Keratinocyte (primary cell): ENCODE results near the gene ZFYVE21. TPM values are rescaled to one million over a fixed set of nuclear protein-coding genes. Genes with fewer than 3 reads are reported as not detected.

Experiments
- DNase-seq: peaks from one replicate; pipeline ENCODE4 v3.0.0-alpha.2; 2011; ENCODE audit warnings: low read depth, missing footprints, low spot score
- FAIRE-seq: peaks from 2 replicates; lab custom pipeline; 2011; peaks lifted over from hg19 to GRCh38; lab: Jason Lieb, UNC
- H2AFZ ChIP-seq: 2 replicates; pipeline ENCODE4 v1.6.0; 2012; ENCODE audit warnings: low read length, control low read depth, inconsistent platforms; ENCODE audit not compliant: control insufficient read depth
- H3K27ac ChIP-seq: 2 replicates; pipeline ENCODE4 v1.5.1; 2011; ENCODE audit warnings: low read length; ENCODE audit not compliant: control insufficient read depth, insufficient read depth
- H3K27me3 ChIP-seq: 3 replicates; pipeline ENCODE4 v1.6.0; 2011; ENCODE audit warnings: low read length; ENCODE audit not compliant: control insufficient read depth, insufficient read depth; ENCODE audit errors: extremely low read depth
- H3K36me3 ChIP-seq, 2 experiments: 2 replicates in 1 of 2; 3 replicates in 1 of 2; pipeline ENCODE4 v1.5.1; 2011; ENCODE audit warnings: low read length in 2 of 2, mild to moderate bottlenecking in 1 of 2; ENCODE audit not compliant: control insufficient read depth in 2 of 2, insufficient read depth in 2 of 2; ENCODE audit errors: extremely low read depth in 1 of 2
- H3K4me1 ChIP-seq: 3 replicates; pipeline ENCODE4 v1.5.1; 2011; ENCODE audit warnings: low read length; ENCODE audit not compliant: control insufficient read depth, insufficient read depth; ENCODE audit errors: extremely low read depth
- H3K4me2 ChIP-seq: 3 replicates; pipeline ENCODE4 v1.6.0; 2011; ENCODE audit warnings: low read depth, low read length; ENCODE audit not compliant: control insufficient read depth, insufficient read depth; ENCODE audit errors: extremely low read depth
- H3K4me3 ChIP-seq, 3 experiments: fragments of 200-600 bp in 1 of 3; sonication (generic) in 1 of 3; 2 replicates in 2 of 3; 3 replicates in 1 of 3; pipeline ENCODE4 v1.5.1; 2011 to 2016; ENCODE audit warnings: low read length in 3 of 3, mild to moderate bottlenecking in 3 of 3, control low read depth in 2 of 3, inconsistent platforms in 1 of 3, low read depth in 1 of 3, mixed read lengths in 1 of 3, mixed run types in 1 of 3, moderate library complexity in 1 of 3; ENCODE audit not compliant: control insufficient read depth in 2 of 3, insufficient read depth in 2 of 3; ENCODE audit errors: extremely low read depth in 1 of 3
- H3K79me2 ChIP-seq: 2 replicates; pipeline ENCODE4 v1.6.0; 2012; ENCODE audit warnings: low read length; ENCODE audit not compliant: control insufficient read depth, insufficient read depth
- H3K9ac ChIP-seq: 3 replicates; pipeline ENCODE4 v1.6.0; 2011; ENCODE audit warnings: low read length; ENCODE audit not compliant: control insufficient read depth, insufficient read depth; ENCODE audit errors: extremely low read depth
- H3K9me1 ChIP-seq: 3 replicates; pipeline ENCODE4 v1.6.0; 2011; ENCODE audit warnings: low read length; ENCODE audit not compliant: control insufficient read depth, insufficient read depth; ENCODE audit errors: extremely low read depth
- H3K9me3 ChIP-seq: 2 replicates; pipeline ENCODE4 v1.5.1; 2012; ENCODE audit warnings: low read depth, low read length; ENCODE audit not compliant: control insufficient read depth
- H4K20me1 ChIP-seq: 3 replicates; pipeline ENCODE4 v1.6.0; 2011; ENCODE audit warnings: low read length; ENCODE audit not compliant: control insufficient read depth, insufficient read depth; ENCODE audit errors: extremely low read depth
- EZH2 ChIP-seq: IDR thresholded peaks from one replicate; pipeline ENCODE4 v1.6.1; 2012; ENCODE audit warnings: inconsistent platforms, mild to moderate bottlenecking, low read length, moderate library complexity
- dilution Hi-C: fragments of 300-500 bp; cut with MboI; formaldehyde crosslinking; loops from one replicate; pipeline ENCODE4 v1.7.0; 2020; ENCODE audit warnings: low sequenced_read_pairs; ENCODE audit not compliant: extremely low pct_ligation_motif_present
- polyA plus RNA-seq, 5 experiments: library from polyadenylated mRNA; depleted of rRNA in 3 of 5; stranded (reverse) in 3 of 5; stranded (forward) in 1 of 5; unstranded in 1 of 5; fragments of >200 nt; gene quantifications; 1 replicate in 1 of 5; 2 replicates in 3 of 5; 3 replicates in 1 of 5; pipeline versions ENCODE4 v1.2.1 to v1.2.3, GENCODE V29; 2011 to 2012; ENCODE audit warnings: missing spikeins in 2 of 5, low read depth in 1 of 5, low replicate concordance in 1 of 5
- TF ChIP-seq, protein P1 (sequence below), 3 experiments: IDR thresholded peaks in 1 of 3; conservative IDR thresholded peaks in 1 of 3; optimal IDR thresholded peaks in 1 of 3; 2 replicates in 2 of 3; 3 replicates in 1 of 3; pipeline versions ENCODE3 to v1.5.1; 2011; ENCODE audit warnings: low read length in 3 of 3, mild to moderate bottlenecking in 3 of 3, moderate library complexity in 2 of 3, control low read depth in 1 of 3, inconsistent platforms in 1 of 3; ENCODE audit not compliant: insufficient read depth in 2 of 3; ENCODE audit errors: extremely low read depth in 1 of 3

Gene ZFYVE21
- polyA plus RNA-seq, 1 donor (not counting 4 experiments of a cell fraction or from before 2014, with no cell fraction given): 116 TPM

DNA sequence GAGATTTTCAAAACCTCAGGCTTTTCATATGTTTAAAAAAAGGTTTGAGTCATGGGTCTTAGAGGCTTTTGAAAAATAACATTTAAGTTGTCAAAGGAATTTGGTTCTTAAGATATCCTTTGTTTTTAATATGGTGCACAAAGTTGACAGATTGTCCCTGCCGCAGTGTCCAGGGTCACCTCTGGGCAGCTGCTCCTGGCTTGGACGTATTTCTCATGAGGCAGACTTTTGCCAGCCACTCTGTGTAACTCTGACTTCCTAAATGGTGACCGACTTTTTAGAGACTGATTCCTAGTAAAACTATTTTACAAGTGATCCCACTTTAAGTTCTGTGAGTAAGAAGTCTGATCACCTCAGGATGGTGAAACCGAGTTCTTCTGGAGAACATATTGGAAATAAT, 27.9 kb upstream of the ZFYVE21 start:
- no peak overlapping the region for H3K4me3 ChIP-seq
- no peaks in the 10 kb centered on the region for H3K27me3 ChIP-seq
- TF ChIP-seq, protein P1, sequence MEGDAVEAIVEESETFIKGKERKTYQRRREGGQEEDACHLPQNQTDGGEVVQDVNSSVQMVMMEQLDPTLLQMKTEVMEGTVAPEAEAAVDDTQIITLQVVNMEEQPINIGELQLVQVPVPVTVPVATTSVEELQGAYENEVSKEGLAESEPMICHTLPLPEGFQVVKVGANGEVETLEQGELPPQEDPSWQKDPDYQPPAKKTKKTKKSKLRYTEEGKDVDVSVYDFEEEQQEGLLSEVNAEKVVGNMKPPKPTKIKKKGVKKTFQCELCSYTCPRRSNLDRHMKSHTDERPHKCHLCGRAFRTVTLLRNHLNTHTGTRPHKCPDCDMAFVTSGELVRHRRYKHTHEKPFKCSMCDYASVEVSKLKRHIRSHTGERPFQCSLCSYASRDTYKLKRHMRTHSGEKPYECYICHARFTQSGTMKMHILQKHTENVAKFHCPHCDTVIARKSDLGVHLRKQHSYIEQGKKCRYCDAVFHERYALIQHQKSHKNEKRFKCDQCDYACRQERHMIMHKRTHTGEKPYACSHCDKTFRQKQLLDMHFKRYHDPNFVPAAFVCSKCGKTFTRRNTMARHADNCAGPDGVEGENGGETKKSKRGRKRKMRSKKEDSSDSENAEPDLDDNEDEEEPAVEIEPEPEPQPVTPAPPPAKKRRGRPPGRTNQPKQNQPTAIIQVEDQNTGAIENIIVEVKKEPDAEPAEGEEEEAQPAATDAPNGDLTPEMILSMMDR (optimal IDR thresholded peaks at IDR 0.05 in 1 of 3, IDR thresholded peaks at IDR 0.05 in 1 of 3, conservative IDR thresholded peaks at IDR 0.05 in 1 of 3; ENCODE audit: extremely low read depth in 1 of 3, insufficient read depth in 2 of 3, low read length in 3 of 3): no peak
- no peak for TF ChIP-seq EZH2
- H3K79me2 ChIP-seq: peaks cover 7% of the 10 kb centered on the region
- peaks cover 36 to 48% of the 10 kb centered on the region in 2 experiments for H3K36me3 ChIP-seq
- H3K4me1 ChIP-seq: peaks cover 10% of the 10 kb centered on the region
- no peak overlapping the region for H3K27ac ChIP-seq
- no peak overlapping the region for H3K9ac ChIP-seq
- dilution Hi-C loops: no loop called here
- no peaks in the 10 kb centered on the region for H3K9me1 ChIP-seq
- DNase-seq (no peak), FAIRE-seq (no peak)
- peaks cover 8% of the 10 kb centered on the region for H4K20me1 ChIP-seq
- no peaks in the 10 kb centered on the region for H3K9me3 ChIP-seq
- no peak overlapping the region for H3K4me2 ChIP-seq
- no peak overlapping the region for H2AFZ ChIP-seq

GRCh38 chr14:103688441-103688840, 27.2 kb upstream of the ZFYVE21 start:
- no peak overlapping the region for H3K4me3 ChIP-seq
- dilution Hi-C loops: no loop called here
- H2AFZ ChIP-seq: no peak overlapping the region
- no peak for TF ChIP-seq EZH2
- TF ChIP-seq, protein P1 (optimal IDR thresholded peaks at IDR 0.05 in 1 of 3, IDR thresholded peaks at IDR 0.05 in 1 of 3, conservative IDR thresholded peaks at IDR 0.05 in 1 of 3; ENCODE audit: extremely low read depth in 1 of 3, insufficient read depth in 2 of 3, low read length in 3 of 3): no peak
- peaks cover 7% of the 10 kb centered on the region for H3K79me2 ChIP-seq
- FAIRE-seq (no peak), DNase-seq (no peak)
- H3K9me1 ChIP-seq: no peaks in the 10 kb centered on the region
- peaks cover 16% of the 10 kb centered on the region for H4K20me1 ChIP-seq
- H3K9me3 ChIP-seq: no peaks in the 10 kb centered on the region
- H3K4me2 ChIP-seq: no peak overlapping the region
- H3K9ac ChIP-seq: no peak overlapping the region
- H3K27me3 ChIP-seq: no peaks in the 10 kb centered on the region
- no peak overlapping the region for H3K27ac ChIP-seq
- peaks cover 17% of the 10 kb centered on the region for H3K4me1 ChIP-seq
- H3K36me3 ChIP-seq: peaks cover 33 to 45% of the 10 kb centered on the region in 2 experiments
